Esophagus muscularis mucosa (tissue), 4 donors: ENCODE results near the gene ALKBH5. TPM values are rescaled to one million over a fixed set of nuclear protein-coding genes. Genes with fewer than 3 reads are reported as not detected.

ENCODE experiments used
- DNase-seq: peaks from one replicate; pipeline ENCODE4 v3.0.0-alpha.2; 2017; ENCODE audit errors: extremely low spot score
- H3K27ac ChIP-seq, 4 donors: fragments of 200-600 bp; sonication (generic); replicated peaks in 1 of 4; 1 replicate in 3 of 4; 2 replicates in 1 of 4; pipeline ENCODE4 v1.5.1; 2016 to 2019; ENCODE audit warnings: mild to moderate bottlenecking in 1 of 4
- H3K27me3 ChIP-seq, 4 donors: fragments of 200-600 bp; sonication (generic); one replicate each; pipeline versions ENCODE4 v1.5.1 to v1.6.0; 2016 to 2019
- H3K36me3 ChIP-seq, 4 donors: fragments of 200-600 bp; sonication (generic); one replicate each; pipeline ENCODE4 v1.5.1; 2016 to 2019
- H3K4me1 ChIP-seq, 4 donors: fragments of 200-600 bp; sonication (generic); one replicate each; pipeline ENCODE4 v1.5.1; 2016 to 2019
- H3K4me3 ChIP-seq, 4 donors: fragments of 200-600 bp; sonication (generic); 1 replicate in 2 of 4; 2 replicates in 2 of 4; pipeline ENCODE4 v1.5.1; 2016 to 2019; ENCODE audit warnings: mild to moderate bottlenecking in 4 of 4, moderate library complexity in 1 of 4
- H3K9me3 ChIP-seq, 4 donors: fragments of 200-600 bp; sonication (generic); 1 replicate in 3 of 4; 2 replicates in 1 of 4; pipeline ENCODE4 v1.5.1; 2016 to 2019
- CTCF ChIP-seq, 3 experiments: fragments of 200-600 bp in 2 of 3; fragments of 450-650 bp in 1 of 3; sonication (generic) in 2 of 3; IDR thresholded peaks; one replicate each; pipeline ENCODE4 v1.5.1; 2017 to 2019; ENCODE audit warnings: antibody characterized with exemption in 3 of 3, mild to moderate bottlenecking in 2 of 3, moderate library complexity in 1 of 3
- EP300 ChIP-seq: sonication (generic); formaldehyde crosslinking; IDR thresholded peaks from one replicate; pipeline ENCODE4 v1.6.1; 2017; ENCODE audit warnings: antibody characterized with exemption
- POLR2A ChIP-seq: fragments of 450-650 bp; IDR thresholded peaks from one replicate; pipeline ENCODE4 v1.6.1; 2017; ENCODE audit warnings: antibody characterized with exemption, moderate library complexity, mild to moderate bottlenecking, low read depth
- POLR2AphosphoS5 ChIP-seq, 2 donors: sonication (generic); formaldehyde crosslinking; IDR thresholded peaks; one replicate each; pipeline ENCODE4 v1.6.1; 2017; ENCODE audit warnings: antibody characterized with exemption in 2 of 2
- WGBS: methylation state at CpG from one replicate; pipeline ENCODE4 v1.1.5; 2018; 5-methylcytosine and 5-hydroxymethylcytosine counted together
- intact Hi-C: fragments of 100-400 bp; cut with DNase I; formaldehyde crosslinking; loops from one replicate; pipeline ENCODE4 v1.15.1; 2023
- total RNA-seq, 4 donors: library from RNA; depleted of rRNA; stranded (reverse); fragments of >200 nt; gene quantifications; one replicate each; pipeline versions ENCODE4 v1.1.0 to v1.2.1, GENCODE V29; 2016

ALKBH5 gene
- total RNA-seq, 4 donors from 2014 or later: 120 to 197 (median 151) TPM

GRCh38 chr17:18156171-18156975, 27.3 kb upstream of the ALKBH5 start:
- intact Hi-C loops: no loop called here
- H3K4me3 ChIP-seq: no peak overlapping the region
- 83% methylated on average over 4 of the region's 8 CpGs for WGBS
- peaks cover 7 to 43% (median 36%) of the 10 kb centered on the region in 4 donors for H3K4me1 ChIP-seq
- H3K27ac ChIP-seq: peak overlapping the region; percentile 12 to 31 (median 29)
- no peak for TF ChIP-seq POLR2AphosphoS5 (IDR thresholded peaks at IDR 0.05)
- TF ChIP-seq POLR2A: no peak
- TF ChIP-seq CTCF (IDR thresholded peaks at IDR 0.05): no peak
- TF ChIP-seq EP300: no peak
- DNase-seq: no peak
- H3K9me3 ChIP-seq: no peaks in the 10 kb centered on the region
- H3K27me3 ChIP-seq: no peaks in the 10 kb centered on the region
- no peaks in the 10 kb centered on the region for H3K36me3 ChIP-seq

- 84% methylated on average over 8 of the region's 10 CpGs for WGBS
- peaks cover 7 to 43% (median 36%) of the 10 kb centered on the region in 4 donors for H3K4me1 ChIP-seq
- H3K27me3 ChIP-seq: no peaks in the 10 kb centered on the region
- H3K9me3 ChIP-seq: no peaks in the 10 kb centered on the region
- no peak for DNase-seq
- intact Hi-C loops: no loop called here
- H3K36me3 ChIP-seq: no peaks in the 10 kb centered on the region
- no peak overlapping the region for H3K4me3 ChIP-seq
- TF ChIP-seq CTCF (IDR thresholded peaks at IDR 0.05): no peak
- TF ChIP-seq EP300: no peak
- no peak for TF ChIP-seq POLR2AphosphoS5 (IDR thresholded peaks at IDR 0.05)
- no peak for TF ChIP-seq POLR2A
- H3K27ac ChIP-seq: peak overlapping the region in 3 of 4 donors; percentile 27 to 67 (median 31)
Measured at GRCh38 chr17:18156976-18157280, 26.7 kb upstream of the ALKBH5 start.

- WGBS: 79% methylated on average over 8 of the region's 22 CpGs
- H3K36me3 ChIP-seq: no peaks in the 10 kb centered on the region
- peak overlapping the region; percentile 52 to 67 (median 60) for H3K27ac ChIP-seq
- peak overlapping the region in 2 of 4 donors; percentile 55 to 64 for H3K4me3 ChIP-seq
- TF ChIP-seq EP300 (no peak), CTCF (IDR thresholded peaks at IDR 0.05) (no peak), POLR2AphosphoS5 (IDR thresholded peaks at IDR 0.05) (no peak), POLR2A (no peak)
- H3K27me3 ChIP-seq: no peaks in the 10 kb centered on the region
- H3K4me1 ChIP-seq: peaks cover 7 to 40% (median 36%) of the 10 kb centered on the region in 4 donors
- DNase-seq: no peak
- H3K9me3 ChIP-seq: no peaks in the 10 kb centered on the region
- intact Hi-C loops: no loop called here
Measured at GRCh38 chr17:18157354-18157985, 26.2 kb upstream of the ALKBH5 start.

GRCh38 chr17:18158022-18158600, 25.5 kb upstream of the ALKBH5 start:
- peak in 1 of 2 donors; percentile 45 for TF ChIP-seq POLR2AphosphoS5 (IDR thresholded peaks at IDR 0.05)
- no peak for TF ChIP-seq EP300
- TF ChIP-seq CTCF (IDR thresholded peaks at IDR 0.05): no peak
- H3K9me3 ChIP-seq: no peaks in the 10 kb centered on the region
- intact Hi-C loops: no loop called here
- DNase-seq: peak; percentile 98
- no peaks in the 10 kb centered on the region for H3K27me3 ChIP-seq
- WGBS: 7% methylated on average over 15 of the region's 26 CpGs
- no peaks in the 10 kb centered on the region for H3K36me3 ChIP-seq
- peaks cover 3 to 34% (median 29%) of the 10 kb centered on the region in 4 donors for H3K4me1 ChIP-seq
- peak overlapping the region; percentile 51 to 64 (median 56) for H3K4me3 ChIP-seq
- peak overlapping the region; percentile 52 to 67 (median 60) for H3K27ac ChIP-seq
